GM12878 (cell line): Measurements from ENCODE around the gene NFASC. TPM values are rescaled to one million over a fixed set of nuclear protein-coding genes. Genes with fewer than 3 reads are reported as not detected.

Source experiments
- ATAC-seq: fragments of 200-7000 bp; cut with Tn5 transposase; 3 replicates; pipeline ENCODE4 v1.9.1; 2020; ENCODE audit warnings: mild to moderate bottlenecking, moderate library complexity
- BruUV-seq: library from RNA; stranded (reverse); fragments of 400-500 nt; replicated peaks from 2 replicates; lab custom pipeline; 2021; lab: Mats Ljungman, UMichigan
- CTCF ChIA-PET: fragments of 300-600 bp; sonication (Branson Sonifier 250); formaldehyde crosslinking; extraction: SDS; loops from one replicate; lab custom pipeline; 2021; ENCODE audit warnings: inconsistent platforms; lab: Yijun Ruan, JAX
- POLR2A ChIA-PET: fragments of 350-600 bp; formaldehyde crosslinking; extraction: SDS; loops from one replicate; lab custom pipeline; 2021; ENCODE audit warnings: inconsistent platforms; lab: Charles Lee
- RAD21 ChIA-PET: fragments of 300-600 bp; sonication (Branson Sonifier 250); formaldehyde crosslinking; loops from one replicate; lab custom pipeline; 2023; ENCODE audit warnings: antibody characterized with exemption; ENCODE audit not compliant: unreplicated experiment; lab: Charles Lee
- SMC1A ChIA-PET: fragments of 300-600 bp; sonication (Branson Sonifier 250); formaldehyde crosslinking; loops from one replicate; lab custom pipeline; 2023; ENCODE audit not compliant: unreplicated experiment, uncharacterized antibody; lab: Charles Lee
- DNase-seq: peaks from one replicate; pipeline ENCODE4 v3.0.0-alpha.2; 2011; ENCODE audit warnings: low read depth, low spot score
- FAIRE-seq: peaks from 3 replicates; lab custom pipeline; 2011; peaks lifted over from hg19 to GRCh38; lab: Jason Lieb, UNC
- H2AFZ ChIP-seq: 2 replicates; pipeline ENCODE4 v1.6.0; 2011; ENCODE audit warnings: low read depth, low read length, control low read depth; ENCODE audit not compliant: control insufficient read depth
- H3K27ac ChIP-seq: 2 replicates; pipeline ENCODE4 v1.5.1; 2011; ENCODE audit warnings: control low read depth; ENCODE audit not compliant: control insufficient read depth, insufficient read depth
- H3K27me3 ChIP-seq, 2 experiments: replicated peaks in 1 of 2; 2 replicates each; pipeline versions ENCODE4 v1.6.0 to v1.6.1; 2011; ENCODE audit warnings: low read length in 1 of 2; ENCODE audit not compliant: control insufficient read depth in 2 of 2, insufficient read depth in 2 of 2
- H3K36me3 ChIP-seq, 2 experiments: 2 replicates each; pipeline ENCODE4 v1.5.1; 2011; ENCODE audit warnings: low read length in 1 of 2; ENCODE audit not compliant: control insufficient read depth in 2 of 2, insufficient read depth in 2 of 2
- H3K4me1 ChIP-seq: 2 replicates; pipeline ENCODE4 v1.6.1; 2011; ENCODE audit warnings: mild to moderate bottlenecking, low read length, moderate library complexity, mixed read lengths; ENCODE audit not compliant: control insufficient read depth, insufficient read depth
- H3K4me2 ChIP-seq: 2 replicates; pipeline ENCODE4 v1.6.0; 2011; ENCODE audit warnings: control low read depth; ENCODE audit not compliant: control insufficient read depth, insufficient read depth
- H3K4me3 ChIP-seq: fragments of 200-600 bp; sonication (generic); 2 replicates; pipeline ENCODE4 v1.5.1; 2016
- H3K79me2 ChIP-seq: 2 replicates; pipeline ENCODE4 v1.6.0; 2011; ENCODE audit warnings: low read length; ENCODE audit not compliant: control insufficient read depth, insufficient read depth
- H3K9ac ChIP-seq: 2 replicates; pipeline ENCODE4 v1.8.0; 2011; ENCODE audit warnings: low read length, control low read depth, mixed read lengths; ENCODE audit not compliant: control insufficient read depth, insufficient read depth
- H3K9me3 ChIP-seq: replicated peaks from 3 replicates; pipeline ENCODE4 v1.5.1; 2011; ENCODE audit warnings: mild to moderate bottlenecking, low read length; ENCODE audit not compliant: control insufficient read depth, insufficient read depth
- H4K20me1 ChIP-seq: 2 replicates; pipeline ENCODE4 v1.6.0; 2011; ENCODE audit not compliant: control insufficient read depth, insufficient read depth
- BRCA1 ChIP-seq: IDR thresholded peaks from 2 replicates; pipeline ENCODE4 v1.6.1; 2011; ENCODE audit warnings: low read depth, low read length, improper control_type of control experiment
- IRF4 ChIP-seq: IDR thresholded peaks from 2 replicates; pipeline ENCODE4 v1.6.1; 2011; ENCODE audit warnings: low read depth, low read length
- MEF2A ChIP-seq: IDR thresholded peaks from 2 replicates; pipeline ENCODE4 v1.6.1; 2011; ENCODE audit warnings: low read depth, mild to moderate bottlenecking, low read length, moderate library complexity; ENCODE audit not compliant: insufficient read depth
- MTA2 ChIP-seq: fragments of 450-650 bp; IDR thresholded peaks from 2 replicates; pipeline ENCODE4 v1.6.1; 2016; ENCODE audit warnings: low read depth, mild to moderate bottlenecking, moderate library complexity
- MYB ChIP-seq: fragments of 150-350 bp; IDR thresholded peaks from 2 replicates; pipeline ENCODE4 v1.6.1; 2014; ENCODE audit warnings: mild to moderate bottlenecking, low read depth, low read length, borderline replicate concordance
- NFYA ChIP-seq: IDR thresholded peaks from 2 replicates; pipeline ENCODE4 v1.6.1; 2011; ENCODE audit warnings: low read depth, mild to moderate bottlenecking, low read length, improper control_type of control experiment, borderline replicate concordance
- RBBP5 ChIP-seq: fragments of 200-600 bp; sonication (generic); conservative IDR thresholded peaks from 2 replicates; pipeline ENCODE4 v1.6.1; 2016
- TCF3 ChIP-seq: IDR thresholded peaks from 2 replicates; pipeline ENCODE4 v1.6.1; 2012; ENCODE audit warnings: low read depth, mild to moderate bottlenecking, low read length, borderline replicate concordance; ENCODE audit not compliant: insufficient read depth
- WGBS: methylation state at CpG from one replicate; pipeline ENCODE4 v1.1.6; 2016; ENCODE audit warnings: low lambda C conversion rate; ENCODE audit not compliant: insufficient replicate concordance, insufficient coverage; ENCODE audit errors: missing lambda C conversion rate; 5-methylcytosine and 5-hydroxymethylcytosine counted together
- in situ Hi-C: fragments of 300-500 bp; cut with MboI; formaldehyde crosslinking; loops from 9 replicates; pipeline ENCODE4 v1.14.3; 2018; ENCODE audit warnings: mixed read lengths
- intact Hi-C: fragments of 100-400 bp; cut with micrococcal nuclease; formaldehyde crosslinking; loops from one replicate; pipeline ENCODE4 v1.14.2; 2022; ENCODE audit not compliant: unreplicated experiment
- polyA plus RNA-seq, 11 experiments: library from polyadenylated mRNA; depleted of rRNA in 4 of 11; unstranded in 6 of 11; stranded (reverse) in 5 of 11; fragments of >200 nt; fragmentation: Nextera tagmentation in 4 of 11; fragmentation: Illumina TruSeq in 1 of 11; extraction: Ambion mirVana in 4 of 11; extraction: Trizol in 1 of 11; gene quantifications; 1 replicate in 1 of 11; 2 replicates in 10 of 11; pipeline versions ENCODE4 v1.2.1 to v1.2.3, GENCODE V29; 2011 to 2016; ENCODE audit warnings: inconsistent platforms in 2 of 11, missing spikeins in 2 of 11, low read depth in 1 of 11
- total RNA-seq, 4 experiments: library from RNA; depleted of rRNA in 3 of 4; stranded (reverse); fragments of >200 nt in 3 of 4; fragmentation: Illumina TruSeq in 1 of 4; extraction: Trizol in 1 of 4; gene quantifications; 2 replicates each; pipeline versions ENCODE4 v1.2.1 to v1.2.3, GENCODE V29; 2013 to 2021
- TF ChIP-seq, protein P1 (sequence below): IDR thresholded peaks from 2 replicates; pipeline ENCODE4 v1.6.1; 2011; ENCODE audit warnings: low read depth, mild to moderate bottlenecking, low read length, moderate library complexity, borderline replicate concordance; ENCODE audit errors: extremely low read depth
- TF ChIP-seq, protein P2 (sequence below): fragments of 450-650 bp; IDR thresholded peaks from 2 replicates; pipeline ENCODE4 v1.6.1; 2017; ENCODE audit warnings: antibody characterized with exemption, mild to moderate bottlenecking, moderate library complexity

Gene NFASC
- total and polyA plus RNA-seq, 10 of the 15 experiments (the other 5 are each of a cell fraction or from before 2014, with no cell fraction given), result 0.04 to 0.31 (median 0.12) TPM; not detected in 4

- POLR2A ChIA-PET, result no interaction called here
- Histone ChIP-seq H3K4me3 (no peak overlapping the region), H3K9ac (no peak overlapping the region), H3K27me3 (no peaks in the 10 kb centered on the region; a peak in 1 of 4 replicates), H3K4me2 (no peak overlapping the region), H2AFZ (no peak overlapping the region), H3K36me3 (no peaks in the 10 kb centered on the region), H3K4me1 (no peaks in the 10 kb centered on the region), H3K9me3 (no peaks in the 10 kb centered on the region), H3K79me2 (no peaks in the 10 kb centered on the region), H4K20me1 (no peaks in the 10 kb centered on the region), H3K27ac (no peak overlapping the region)
- RAD21 ChIA-PET, result no interaction called here
- TF ChIP-seq, protein P1, sequence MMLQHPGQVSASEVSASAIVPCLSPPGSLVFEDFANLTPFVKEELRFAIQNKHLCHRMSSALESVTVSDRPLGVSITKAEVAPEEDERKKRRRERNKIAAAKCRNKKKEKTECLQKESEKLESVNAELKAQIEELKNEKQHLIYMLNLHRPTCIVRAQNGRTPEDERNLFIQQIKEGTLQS, result no peak
- TF ChIP-seq MYB, result no peak
- no peak for TF ChIP-seq MEF2A
- TF ChIP-seq BRCA1, result no peak
- no peak for TF ChIP-seq MTA2
- TF ChIP-seq RBBP5, result no peak
- TF ChIP-seq, protein P2, sequence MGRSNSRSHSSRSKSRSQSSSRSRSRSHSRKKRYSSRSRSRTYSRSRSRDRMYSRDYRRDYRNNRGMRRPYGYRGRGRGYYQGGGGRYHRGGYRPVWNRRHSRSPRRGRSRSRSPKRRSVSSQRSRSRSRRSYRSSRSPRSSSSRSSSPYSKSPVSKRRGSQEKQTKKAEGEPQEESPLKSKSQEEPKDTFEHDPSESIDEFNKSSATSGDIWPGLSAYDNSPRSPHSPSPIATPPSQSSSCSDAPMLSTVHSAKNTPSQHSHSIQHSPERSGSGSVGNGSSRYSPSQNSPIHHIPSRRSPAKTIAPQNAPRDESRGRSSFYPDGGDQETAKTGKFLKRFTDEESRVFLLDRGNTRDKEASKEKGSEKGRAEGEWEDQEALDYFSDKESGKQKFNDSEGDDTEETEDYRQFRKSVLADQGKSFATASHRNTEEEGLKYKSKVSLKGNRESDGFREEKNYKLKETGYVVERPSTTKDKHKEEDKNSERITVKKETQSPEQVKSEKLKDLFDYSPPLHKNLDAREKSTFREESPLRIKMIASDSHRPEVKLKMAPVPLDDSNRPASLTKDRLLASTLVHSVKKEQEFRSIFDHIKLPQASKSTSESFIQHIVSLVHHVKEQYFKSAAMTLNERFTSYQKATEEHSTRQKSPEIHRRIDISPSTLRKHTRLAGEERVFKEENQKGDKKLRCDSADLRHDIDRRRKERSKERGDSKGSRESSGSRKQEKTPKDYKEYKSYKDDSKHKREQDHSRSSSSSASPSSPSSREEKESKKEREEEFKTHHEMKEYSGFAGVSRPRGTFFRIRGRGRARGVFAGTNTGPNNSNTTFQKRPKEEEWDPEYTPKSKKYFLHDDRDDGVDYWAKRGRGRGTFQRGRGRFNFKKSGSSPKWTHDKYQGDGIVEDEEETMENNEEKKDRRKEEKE, result no peak
- no peak for TF ChIP-seq TCF3
- TF ChIP-seq NFYA, result no peak
- TF ChIP-seq IRF4, result no peak
- SMC1A ChIA-PET, result no interaction called here
- in situ Hi-C loops, result no loop called here
- CTCF ChIA-PET, result no interaction called here
- no peak for DNase-seq
- BruUV-seq, result no TSS peak
- 18% methylated on average over 6 of the region's 6 CpGs for WGBS
- intact Hi-C loops, result no loop called here
- FAIRE-seq, result no peak
- ATAC-seq, result no peak
Observed at GRCh38 chr1:204902671-204903070, 32.0 kb downstream of the NFASC start.
